Mesothelial cell of epicardium (in vitro differentiated cells): Measurements from ENCODE around the gene TMEM245. TPM values are rescaled to one million over a fixed set of nuclear protein-coding genes. Genes with fewer than 3 reads are reported as not detected.

Experiments
- DNase-seq, 2 experiments: peaks; one replicate each; pipeline ENCODE4 v3.0.0; 2021; ENCODE audit warnings: low spot score in 2 of 2; ENCODE audit not compliant: unreplicated experiment in 2 of 2
- H3K27ac Mint-ChIP-seq: 2 replicates; pipeline ENCODE4 v1.8.0; 2021; ENCODE audit warnings: mixed read lengths
- H3K27me3 Mint-ChIP-seq: 2 replicates; pipeline ENCODE4 v1.8.0; 2021; ENCODE audit warnings: low read depth, mixed read lengths
- H3K36me3 Mint-ChIP-seq: 2 replicates; pipeline ENCODE4 v1.8.0; 2021; ENCODE audit warnings: mixed read lengths
- H3K4me1 Mint-ChIP-seq: 2 replicates; pipeline ENCODE4 v1.8.0; 2021; ENCODE audit warnings: mixed read lengths
- H3K4me3 Mint-ChIP-seq: 2 replicates; pipeline ENCODE4 v1.8.0; 2021; ENCODE audit warnings: mild to moderate bottlenecking, moderate library complexity, mixed read lengths
- H3K9me3 Mint-ChIP-seq: 2 replicates; pipeline ENCODE4 v1.8.0; 2021; ENCODE audit warnings: mixed read lengths
- CTCF ChIP-seq: fragments of 200-600 bp; sonication (generic); IDR thresholded peaks from one replicate; pipeline ENCODE4 v1.5.0; 2021; ENCODE audit warnings: antibody characterized with exemption; ENCODE audit not compliant: unreplicated experiment
- total RNA-seq: library from RNA; stranded (reverse); gene quantifications from 3 replicates; pipeline ENCODE4 v1.2.1, GENCODE V29; 2021

Gene TMEM245
- total RNA-seq, 1 donor from 2014 or later, result 73.0 TPM

GRCh38 chr9:109113892-109114609, 5.7 kb downstream of the TMEM245 start:
- H3K9me3 Mint-ChIP-seq, result no peaks in the 10 kb centered on the region
- peaks cover 2% of the 10 kb centered on the region for H3K36me3 Mint-ChIP-seq
- no peak for TF ChIP-seq CTCF
- peaks cover 80% of the 10 kb centered on the region for H3K4me1 Mint-ChIP-seq
- H3K4me3 Mint-ChIP-seq, result no peak overlapping the region
- H3K27me3 Mint-ChIP-seq, result no peaks in the 10 kb centered on the region
- peak overlapping the region; percentile 75 for H3K27ac Mint-ChIP-seq
- no peak for DNase-seq

- TF ChIP-seq CTCF, result no peak
Measured at GRCh38 chr9:109113254-109113653, 6.5 kb downstream of the TMEM245 start.

GRCh38 chr9:109110329-109111021, 9.3 kb downstream of the TMEM245 start:
- Mint-ChIP-seq H3K36me3 (peaks cover under 1% of the 10 kb centered on the region), H3K27ac (peak overlapping the region; percentile 89), H3K4me3 (no peak overlapping the region), H3K27me3 (no peaks in the 10 kb centered on the region), H3K9me3 (no peaks in the 10 kb centered on the region), H3K4me1 (peaks cover 79% of the 10 kb centered on the region)
- no peak for DNase-seq
- no peak for TF ChIP-seq CTCF

More at GRCh38 chr9:109113254-109113653, 6.5 kb downstream of the TMEM245 start:
- H3K27ac Mint-ChIP-seq, result peak overlapping the region; percentile 75
- no peaks in the 10 kb centered on the region for H3K9me3 Mint-ChIP-seq
- no peaks in the 10 kb centered on the region for H3K27me3 Mint-ChIP-seq
- peaks cover 2% of the 10 kb centered on the region for H3K36me3 Mint-ChIP-seq
- peaks cover 82% of the 10 kb centered on the region for H3K4me1 Mint-ChIP-seq
- no peak for DNase-seq
- H3K4me3 Mint-ChIP-seq, result no peak overlapping the region

GRCh38 chr9:109109967-109110328, 9.8 kb downstream of the TMEM245 start:
- no peak for DNase-seq
- Mint-ChIP-seq H3K4me3 (no peak overlapping the region), H3K9me3 (no peaks in the 10 kb centered on the region), H3K27ac (peak overlapping the region; percentile 89), H3K27me3 (no peaks in the 10 kb centered on the region), H3K4me1 (peaks cover 76% of the 10 kb centered on the region), H3K36me3 (peaks cover 6% of the 10 kb centered on the region)
- TF ChIP-seq CTCF, result no peak

GRCh38 chr9:109108318-109108717, 11.4 kb downstream of the TMEM245 start:
- Mint-ChIP-seq H3K9me3 (peaks cover 8% of the 10 kb centered on the region), H3K4me1 (peaks cover 60% of the 10 kb centered on the region), H3K4me3 (no peak overlapping the region), H3K36me3 (peaks cover 16% of the 10 kb centered on the region), H3K27ac (peak overlapping the region; percentile 89), H3K27me3 (no peaks in the 10 kb centered on the region)
- TF ChIP-seq CTCF, result no peak
- DNase-seq, result no peak
